Transverse colon (tissue), 4 donors: ENCODE measurements around the gene DLL1.

Source experiments
- EP300 ChIP-seq: sonication (generic); formaldehyde crosslinking; IDR thresholded peaks from one replicate; pipeline ENCODE4 v1.6.1; 2017; ENCODE audit warnings: antibody characterized with exemption, low read depth
- POLR2A ChIP-seq: fragments of 450-650 bp; IDR thresholded peaks from one replicate; pipeline ENCODE4 v1.6.1; 2016; ENCODE audit warnings: antibody characterized with exemption, mild to moderate bottlenecking, moderate library complexity
- POLR2AphosphoS5 ChIP-seq, 3 donors: sonication (generic); formaldehyde crosslinking; IDR thresholded peaks; one replicate each; pipeline ENCODE4 v1.6.1; 2016; ENCODE audit warnings: antibody characterized with exemption in 3 of 3
- TF ChIP-seq, protein P1 (sequence below), 5 experiments: fragments of 200-600 bp in 3 of 5; fragments of 450-650 bp in 2 of 5; sonication (generic) in 3 of 5; IDR thresholded peaks; 1 replicate in 2 of 5; 2 replicates in 3 of 5; pipeline ENCODE4 v1.5.1; 2016 to 2017; ENCODE audit warnings: antibody characterized with exemption in 5 of 5, inconsistent platforms in 3 of 5, mild to moderate bottlenecking in 2 of 5, moderate library complexity in 1 of 5

GRCh38 chr6:170272341-170273065 is 18.4 kb downstream of the DLL1 start:
- TF ChIP-seq, protein P1, sequence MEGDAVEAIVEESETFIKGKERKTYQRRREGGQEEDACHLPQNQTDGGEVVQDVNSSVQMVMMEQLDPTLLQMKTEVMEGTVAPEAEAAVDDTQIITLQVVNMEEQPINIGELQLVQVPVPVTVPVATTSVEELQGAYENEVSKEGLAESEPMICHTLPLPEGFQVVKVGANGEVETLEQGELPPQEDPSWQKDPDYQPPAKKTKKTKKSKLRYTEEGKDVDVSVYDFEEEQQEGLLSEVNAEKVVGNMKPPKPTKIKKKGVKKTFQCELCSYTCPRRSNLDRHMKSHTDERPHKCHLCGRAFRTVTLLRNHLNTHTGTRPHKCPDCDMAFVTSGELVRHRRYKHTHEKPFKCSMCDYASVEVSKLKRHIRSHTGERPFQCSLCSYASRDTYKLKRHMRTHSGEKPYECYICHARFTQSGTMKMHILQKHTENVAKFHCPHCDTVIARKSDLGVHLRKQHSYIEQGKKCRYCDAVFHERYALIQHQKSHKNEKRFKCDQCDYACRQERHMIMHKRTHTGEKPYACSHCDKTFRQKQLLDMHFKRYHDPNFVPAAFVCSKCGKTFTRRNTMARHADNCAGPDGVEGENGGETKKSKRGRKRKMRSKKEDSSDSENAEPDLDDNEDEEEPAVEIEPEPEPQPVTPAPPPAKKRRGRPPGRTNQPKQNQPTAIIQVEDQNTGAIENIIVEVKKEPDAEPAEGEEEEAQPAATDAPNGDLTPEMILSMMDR (IDR thresholded peaks at IDR 0.05) = no peak
- TF ChIP-seq POLR2AphosphoS5 (IDR thresholded peaks at IDR 0.05) (no peak), EP300 (no peak), POLR2A (no peak)
